Liver (tissue), 9 donors: Measurements from ENCODE around the gene GALNT9. TPM values are rescaled to one million over a fixed set of nuclear protein-coding genes. Genes with fewer than 3 reads are reported as not detected.

Experiments
- DNase-seq: peaks from one replicate; pipeline ENCODE4 v3.0.0-alpha.2; 2017; ENCODE audit warnings: low spot score
- H3K27ac ChIP-seq, 2 donors: one replicate each; pipeline ENCODE4 v1.7.0; 2013; ENCODE audit warnings: inconsistent platforms in 2 of 2, low read length in 2 of 2, control low read depth in 1 of 2, low read depth in 1 of 2, mild to moderate bottlenecking in 1 of 2
- H3K27me3 ChIP-seq, 4 donors: one replicate each; pipeline versions ENCODE4 v1.6.1 to v1.7.0; 2013; ENCODE audit warnings: low read length in 3 of 4, inconsistent platforms in 1 of 4, mild to moderate bottlenecking in 1 of 4, moderate library complexity in 1 of 4; ENCODE audit not compliant: control insufficient read depth in 4 of 4, insufficient read depth in 4 of 4
- H3K36me3 ChIP-seq, 4 donors: one replicate each; pipeline versions ENCODE4 v1.6.1 to v1.7.0; 2013; ENCODE audit warnings: low read length in 3 of 4, mild to moderate bottlenecking in 3 of 4, low read depth in 1 of 4, moderate library complexity in 1 of 4; ENCODE audit not compliant: control insufficient read depth in 4 of 4, insufficient read depth in 3 of 4
- H3K4me1 ChIP-seq, 4 donors: one replicate each; pipeline versions ENCODE4 v1.6.1 to v1.7.0; 2013; ENCODE audit warnings: low read length in 3 of 4, mild to moderate bottlenecking in 3 of 4, moderate library complexity in 1 of 4; ENCODE audit not compliant: control insufficient read depth in 4 of 4, insufficient read depth in 4 of 4
- H3K4me3 ChIP-seq, 3 donors: one replicate each; pipeline versions ENCODE4 v1.6.1 to v1.7.0; 2013; ENCODE audit warnings: low read length in 3 of 3, control low read depth in 1 of 3, low read depth in 1 of 3, mild to moderate bottlenecking in 1 of 3
- H3K9ac ChIP-seq, 2 donors: one replicate each; pipeline ENCODE4 v1.7.0; 2013; ENCODE audit warnings: low read length in 2 of 2, mild to moderate bottlenecking in 2 of 2, moderate library complexity in 2 of 2, control low read depth in 1 of 2, low read depth in 1 of 2
- H3K9me3 ChIP-seq, 4 donors: one replicate each; pipeline versions ENCODE4 v1.6.1 to v1.7.0; 2013; ENCODE audit warnings: low read length in 3 of 4; ENCODE audit not compliant: control insufficient read depth in 4 of 4
- ATF3 ChIP-seq: IDR thresholded peaks from 2 replicates; pipeline ENCODE4 v1.6.1; 2016; ENCODE audit warnings: antibody characterized with exemption
- CTCF ChIP-seq: fragments of 150-350 bp; IDR thresholded peaks from 2 replicates; pipeline ENCODE4 v1.5.1; 2017; ENCODE audit warnings: improper control_type of control experiment, low read depth, low read length; ENCODE audit not compliant: missing input control
- EGR1 ChIP-seq, 2 donors: IDR thresholded peaks; 2 replicates each; pipeline ENCODE4 v1.6.1; 2016 to 2018; ENCODE audit warnings: antibody characterized with exemption in 2 of 2, low read depth in 2 of 2
- FOXA1 ChIP-seq: IDR thresholded peaks from 2 replicates; pipeline ENCODE4 v1.6.1; 2016; ENCODE audit warnings: antibody characterized with exemption
- FOXA2 ChIP-seq: IDR thresholded peaks from 2 replicates; pipeline ENCODE4 v1.6.1; 2016; ENCODE audit warnings: antibody characterized with exemption
- GABPA ChIP-seq, 2 donors: IDR thresholded peaks in 1 of 2; conservative IDR thresholded peaks in 1 of 2; 2 replicates each; pipeline ENCODE4 v1.6.1; 2016; ENCODE audit warnings: antibody characterized with exemption in 2 of 2, mild to moderate bottlenecking in 1 of 2, moderate library complexity in 1 of 2
- HNF4A ChIP-seq, 2 donors: conservative IDR thresholded peaks; 2 replicates each; pipeline ENCODE4 v1.6.1; 2016; ENCODE audit warnings: antibody characterized with exemption in 2 of 2, mild to moderate bottlenecking in 2 of 2
- HNF4G ChIP-seq: IDR thresholded peaks from 2 replicates; pipeline ENCODE4 v1.6.1; 2016; ENCODE audit warnings: antibody characterized with exemption
- JUND ChIP-seq, 2 donors: IDR thresholded peaks; 2 replicates each; pipeline ENCODE4 v1.6.1; 2016; ENCODE audit warnings: antibody characterized with exemption in 2 of 2
- MAX ChIP-seq: IDR thresholded peaks from 2 replicates; pipeline ENCODE4 v1.6.1; 2016; ENCODE audit warnings: antibody characterized with exemption
- NR2F2 ChIP-seq: IDR thresholded peaks from 2 replicates; pipeline ENCODE4 v1.6.1; 2016; ENCODE audit warnings: antibody characterized with exemption
- RAD21 ChIP-seq, 2 donors: IDR thresholded peaks; 2 replicates each; pipeline ENCODE4 v1.6.1; 2016; ENCODE audit warnings: antibody characterized with exemption in 2 of 2, mild to moderate bottlenecking in 2 of 2
- REST ChIP-seq: IDR thresholded peaks from 2 replicates; pipeline ENCODE4 v1.6.1; 2016; ENCODE audit warnings: antibody characterized with exemption, mild to moderate bottlenecking
- RXRA ChIP-seq, 2 donors: IDR thresholded peaks; 2 replicates each; pipeline ENCODE4 v1.6.1; 2017 to 2018; ENCODE audit warnings: antibody characterized with exemption in 2 of 2, mild to moderate bottlenecking in 1 of 2
- SP1 ChIP-seq: IDR thresholded peaks from 2 replicates; pipeline ENCODE4 v1.6.1; 2018; ENCODE audit warnings: antibody characterized with exemption, mild to moderate bottlenecking
- TAF1 ChIP-seq: conservative IDR thresholded peaks from 2 replicates; pipeline ENCODE4 v1.6.1; 2016; ENCODE audit warnings: antibody characterized with exemption, mild to moderate bottlenecking
- YY1 ChIP-seq: IDR thresholded peaks from 2 replicates; pipeline ENCODE4 v1.6.1; 2016; ENCODE audit warnings: antibody characterized with exemption, mild to moderate bottlenecking
- ZBTB33 ChIP-seq: IDR thresholded peaks from 2 replicates; pipeline ENCODE4 v1.6.1; 2016; ENCODE audit warnings: antibody characterized with exemption
- WGBS: extraction: QIAGEN DNeasy Blood & Tissue Kit; methylation state at CpG from one replicate; pipeline ENCODE4 v1.1.7; 2013; 5-methylcytosine and 5-hydroxymethylcytosine counted together
- polyA plus RNA-seq, 2 donors: library from polyadenylated mRNA; stranded (reverse) in 1 of 2; unstranded in 1 of 2; fragments of 200-250 nt in 1 of 2; fragments of >200 nt in 1 of 2; fragmentation: Nextera tagmentation in 1 of 2; extraction: Ambion mirVana in 1 of 2; gene quantifications; one replicate each; pipeline versions ENCODE4 v1.2.1 to v1.2.3, GENCODE V29; 2013 to 2015
- total RNA-seq, 2 donors: library from RNA; depleted of rRNA; stranded (reverse); fragments of >200 nt; gene quantifications; one replicate each; pipeline ENCODE4 v1.2.3, GENCODE V29; 2014
- donor health status: healthy.
- donor health status: healthy.
- donor health status: healthy.
- donor health status: healthy.
- donor health status: healthy.

GALNT9 gene
- total and polyA plus RNA-seq, 4 donors = 0.05 to 0.25 (median 0.09) TPM; not detected in 1

GRCh38 chr12:132162508-132163031 lies 166.8 kb downstream of the GALNT9 start:
- Histone ChIP-seq H3K4me3 (peak overlapping the region in 1 of 3 donors; percentile 29), H3K4me1 (peaks cover 2 to 14% (median 11%) of the 10 kb centered on the region in 4 donors), H3K9ac (no peak overlapping the region), H3K9me3 (no peaks in the 10 kb centered on the region), H3K27ac (peak overlapping the region; percentile 46 to 80), H3K36me3 (peaks cover 0 to 3% (median 0%) of the 10 kb centered on the region in 4 donors), H3K27me3 (no peaks in the 10 kb centered on the region)
- no peak for DNase-seq
- 18% methylated on average over 17 of the region's 17 CpGs for WGBS
- TF ChIP-seq JUND (IDR thresholded peaks at IDR 0.05) (no peak), FOXA2 (no peak), REST (no peak), HNF4G (no peak), RXRA (IDR thresholded peaks at IDR 0.05) (peak in 1 of 2 donors; percentile 48)

GRCh38 chr12:132161796-132162507 lies 167.4 kb downstream of the GALNT9 start:
- Histone ChIP-seq H3K4me3 (no peak overlapping the region), H3K27ac (peak overlapping the region; percentile 46 to 80), H3K27me3 (no peaks in the 10 kb centered on the region), H3K36me3 (peaks cover 0 to 7% (median 0%) of the 10 kb centered on the region in 4 donors), H3K9ac (no peak overlapping the region), H3K9me3 (no peaks in the 10 kb centered on the region), H3K4me1 (peaks cover 2 to 14% (median 11%) of the 10 kb centered on the region in 4 donors)
- no peak for TF ChIP-seq MAX
- TF ChIP-seq HNF4G = no peak
- TF ChIP-seq YY1 = no peak
- no peak for TF ChIP-seq NR2F2
- no peak for TF ChIP-seq RXRA (IDR thresholded peaks at IDR 0.05)
- TF ChIP-seq GABPA (IDR thresholded peaks at IDR 0.05 in 1 of 2, conservative IDR thresholded peaks at IDR 0.05 in 1 of 2) = no peak
- no peak for TF ChIP-seq RAD21 (IDR thresholded peaks at IDR 0.05)
- TF ChIP-seq HNF4A (conservative IDR thresholded peaks at IDR 0.05) = no peak
- no peak for TF ChIP-seq FOXA1
- no peak for TF ChIP-seq JUND (IDR thresholded peaks at IDR 0.05)
- no peak for TF ChIP-seq EGR1 (IDR thresholded peaks at IDR 0.05; ENCODE audit: low read depth in 2 of 2)
- TF ChIP-seq ATF3 = no peak
- TF ChIP-seq CTCF = no peak
- no peak for TF ChIP-seq REST
- no peak for TF ChIP-seq SP1
- TF ChIP-seq FOXA2 = no peak
- TF ChIP-seq TAF1 = no peak
- no peak for TF ChIP-seq ZBTB33
- DNase-seq = no peak
- 66% methylated on average over 17 of the region's 17 CpGs for WGBS
